NK-92 (cell line): ENCODE data around the gene KDSR.

Source experiments
- DNase-seq: peaks from one replicate; lab custom pipeline; 2025; ENCODE audit not compliant: unreplicated experiment; lab: John Stamatoyannopoulos, UW

Gene KDSR, protein sequence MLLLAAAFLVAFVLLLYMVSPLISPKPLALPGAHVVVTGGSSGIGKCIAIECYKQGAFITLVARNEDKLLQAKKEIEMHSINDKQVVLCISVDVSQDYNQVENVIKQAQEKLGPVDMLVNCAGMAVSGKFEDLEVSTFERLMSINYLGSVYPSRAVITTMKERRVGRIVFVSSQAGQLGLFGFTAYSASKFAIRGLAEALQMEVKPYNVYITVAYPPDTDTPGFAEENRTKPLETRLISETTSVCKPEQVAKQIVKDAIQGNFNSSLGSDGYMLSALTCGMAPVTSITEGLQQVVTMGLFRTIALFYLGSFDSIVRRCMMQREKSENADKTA

DNA sequence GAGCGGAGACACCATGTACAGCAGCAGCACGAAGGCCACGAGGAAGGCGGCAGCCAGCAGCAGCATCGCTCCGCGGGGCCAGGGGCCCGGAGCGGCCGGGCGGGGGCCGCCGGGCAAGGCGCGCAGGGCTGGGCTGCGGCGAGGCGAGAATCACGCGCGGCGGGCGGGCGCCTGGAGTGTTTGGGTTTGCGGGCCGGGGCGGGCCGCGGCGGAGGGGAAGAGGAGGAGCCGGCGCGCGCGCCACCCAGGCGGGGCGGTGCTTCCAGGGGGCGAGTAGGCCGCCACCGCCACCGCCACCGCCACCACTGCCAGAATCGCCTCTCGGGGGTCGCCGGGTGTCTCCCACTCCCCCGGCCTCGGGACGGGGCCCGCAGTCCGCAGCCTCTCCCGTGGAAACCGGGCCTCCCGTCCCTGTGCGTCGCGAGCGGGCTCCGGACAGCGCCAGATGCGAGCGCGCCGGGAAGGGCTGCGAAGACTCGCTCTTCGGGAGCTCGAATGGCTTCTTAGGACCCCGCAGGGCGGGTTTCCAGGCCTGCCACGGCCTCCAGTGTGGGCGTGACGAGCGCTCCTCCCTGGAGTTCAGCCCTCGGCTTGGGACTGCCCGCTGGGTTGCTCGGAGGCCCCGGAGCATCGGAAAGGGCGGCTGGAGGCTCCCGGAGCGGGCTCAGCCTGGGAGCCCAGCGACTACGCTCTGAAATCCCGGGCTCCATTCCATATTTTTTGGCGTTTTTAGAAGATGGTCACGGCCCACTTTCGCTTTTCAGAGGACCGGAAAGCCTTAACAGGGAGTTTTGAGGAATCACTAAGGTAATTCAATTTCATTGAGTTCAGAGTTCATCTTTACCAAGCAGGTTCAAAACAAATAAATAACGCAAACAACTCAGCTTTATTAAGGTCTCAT lies at the start of gene KDSR:
Gene KDSR (minus strand): TSS at position 154 of the 901 bp plus-strand sequence. CDS start 88 bp downstream, at position 66.
- DNase-seq, result no peak

GRCh38 chr18:63412953-63413352 lies 45.9 kb upstream of the KDSR start:
- DNase-seq, result no peak

DNA sequence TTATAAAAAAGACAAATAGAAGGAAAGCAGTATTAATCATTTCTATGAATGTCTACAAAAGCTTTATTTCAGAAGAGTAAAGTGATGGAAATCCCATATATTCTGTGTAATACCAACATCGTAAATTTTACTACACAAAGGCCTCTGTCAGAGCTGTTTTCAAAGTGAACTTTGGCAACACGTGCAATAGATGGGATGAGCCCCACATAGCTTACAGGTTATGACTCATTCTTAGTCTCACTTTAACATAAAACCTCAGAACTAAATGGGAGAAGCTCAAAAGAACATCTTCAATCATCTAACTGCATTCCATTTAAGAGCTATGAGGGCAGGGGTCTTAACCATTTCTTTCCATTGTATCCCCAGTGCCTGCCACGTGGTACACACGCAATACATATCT lies 43.8 kb upstream of the KDSR start:
- no peak for DNase-seq

GRCh38 chr18:63409301-63409700 lies 42.3 kb upstream of the KDSR start:
- DNase-seq, result no peak

DNA sequence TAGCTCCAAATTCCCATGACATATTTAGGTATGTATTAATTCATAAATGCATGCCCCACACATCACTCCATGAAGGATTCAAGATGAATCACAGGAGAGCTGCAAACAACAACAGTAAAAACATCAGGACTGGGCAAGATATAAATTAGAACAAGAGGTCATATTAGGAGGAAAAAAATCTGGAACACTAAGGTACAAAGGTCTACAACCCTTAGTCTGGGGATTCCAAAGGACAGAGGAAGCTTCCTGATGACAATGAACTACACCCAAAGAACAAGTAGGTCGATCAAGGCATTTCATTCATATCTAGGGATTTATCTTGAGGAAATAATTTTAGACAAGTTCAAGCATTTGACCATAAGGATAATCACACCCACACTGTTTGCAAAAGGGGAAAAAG lies 40.7 kb upstream of the KDSR start:
- DNase-seq, result no peak

- no peak for DNase-seq
These were observed 39.0 kb upstream of the KDSR start for GRCh38 chr18:63405986-63406385.

DNA sequence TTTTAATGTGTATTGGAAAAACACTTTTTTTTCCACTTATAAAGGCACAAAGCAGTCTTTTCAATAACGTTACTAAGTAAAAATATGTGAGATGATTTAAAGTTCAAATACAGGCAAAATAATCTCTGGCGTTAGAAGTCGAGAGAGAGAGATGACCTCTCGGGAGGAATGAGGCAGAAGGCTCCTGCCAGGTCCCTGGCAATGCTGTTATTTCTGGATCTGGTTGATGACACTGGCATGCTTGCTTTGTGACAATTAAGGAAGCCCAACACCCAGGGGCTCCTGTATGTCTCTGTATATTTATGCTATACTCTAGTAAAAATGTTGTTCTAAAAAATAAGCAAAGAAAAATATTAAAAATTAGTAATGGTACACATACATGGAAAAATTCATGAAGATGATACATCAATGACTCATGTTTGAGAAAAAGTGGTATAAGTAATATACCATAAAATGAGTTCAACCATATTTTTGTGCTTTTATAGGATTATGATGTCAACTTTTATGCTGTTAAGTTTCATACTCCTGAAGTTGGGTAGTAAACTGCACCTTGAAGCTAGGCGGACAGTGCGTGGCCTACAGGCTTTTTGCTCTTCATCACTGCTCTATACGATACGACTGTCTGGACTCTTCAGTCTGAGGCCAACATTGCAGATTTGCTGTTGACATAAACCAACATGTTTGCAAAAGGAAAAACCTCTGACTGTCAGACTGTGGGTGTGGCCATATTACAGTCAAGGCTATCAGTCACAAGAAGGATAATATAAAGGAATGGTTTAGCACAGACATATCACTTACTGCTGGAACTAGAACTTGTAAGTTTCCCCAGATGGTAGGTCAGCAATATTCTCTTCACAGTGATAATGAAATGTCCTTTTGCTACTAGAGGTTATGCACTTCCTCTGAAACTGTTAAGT lies 35.5 kb upstream of the KDSR start:
- DNase-seq, result no peak

DNA sequence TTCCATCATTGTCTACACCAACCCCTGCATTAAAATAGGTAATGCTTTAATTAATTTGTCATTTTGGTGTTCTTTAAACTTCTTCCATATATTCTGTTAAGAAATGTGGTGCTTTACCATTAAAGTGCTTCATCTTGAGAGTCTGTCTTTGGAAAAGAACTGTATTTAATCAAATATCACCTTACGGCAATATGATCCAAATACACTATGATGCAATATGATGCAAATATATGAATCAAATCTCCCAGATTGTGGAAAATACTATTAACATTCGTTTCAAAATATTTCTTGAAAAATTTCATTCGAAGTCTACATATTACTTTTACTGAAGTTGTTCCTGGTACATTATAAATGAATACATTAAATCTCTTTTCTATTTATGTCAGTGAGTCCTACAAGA lies 32.3 kb upstream of the KDSR start:
- no peak for DNase-seq

GRCh38 chr18:63397349-63397748 lies 30.3 kb upstream of the KDSR start:
- DNase-seq, result no peak

DNA sequence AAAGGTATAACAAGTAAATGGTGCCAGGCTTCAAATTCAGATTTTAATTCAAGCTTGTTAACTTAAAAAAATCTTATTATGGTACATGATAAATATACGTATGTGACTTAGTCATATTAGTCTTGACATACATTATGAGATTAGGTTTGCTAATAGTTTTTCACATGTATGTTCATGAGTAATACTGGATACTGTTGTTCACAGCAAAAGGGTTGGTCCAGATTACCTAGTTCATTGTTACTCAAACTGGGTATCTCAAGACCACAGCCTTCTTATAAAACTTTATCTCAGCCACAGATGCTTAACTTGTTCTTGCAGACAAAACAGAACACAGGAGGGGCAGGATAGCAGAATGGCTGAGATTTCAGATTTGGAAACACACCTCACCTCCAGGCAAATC lies 28.5 kb upstream of the KDSR start:
- no peak for DNase-seq

- DNase-seq, result no peak
These were observed 27.9 kb upstream of the KDSR start for GRCh38 chr18:63394954-63395353.

- DNase-seq, result no peak
These were observed 20.9 kb upstream of the KDSR start for GRCh38 chr18:63387861-63388260.

- no peak for DNase-seq
These were observed 15.8 kb upstream of the KDSR start for GRCh38 chr18:63382843-63383242.

DNA sequence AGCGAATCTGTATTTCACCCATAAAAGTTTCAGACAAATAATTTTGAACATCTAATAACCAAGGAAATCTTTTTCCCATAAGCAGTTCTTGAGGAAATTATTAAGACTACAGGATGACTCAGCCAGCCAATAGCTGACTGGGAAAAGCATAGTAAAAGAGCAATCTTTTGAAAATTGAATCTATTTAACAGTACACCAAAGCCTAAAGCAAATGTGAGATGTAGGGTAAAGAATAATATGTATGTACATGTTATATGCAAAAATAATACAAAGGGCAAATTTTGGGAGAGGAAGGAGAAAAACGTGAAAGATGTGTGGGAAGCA lies 12.6 kb upstream of the KDSR start:
- no peak for DNase-seq

- no peak for DNase-seq
These were observed 12.1 kb upstream of the KDSR start for GRCh38 chr18:63378919-63379638.

DNA sequence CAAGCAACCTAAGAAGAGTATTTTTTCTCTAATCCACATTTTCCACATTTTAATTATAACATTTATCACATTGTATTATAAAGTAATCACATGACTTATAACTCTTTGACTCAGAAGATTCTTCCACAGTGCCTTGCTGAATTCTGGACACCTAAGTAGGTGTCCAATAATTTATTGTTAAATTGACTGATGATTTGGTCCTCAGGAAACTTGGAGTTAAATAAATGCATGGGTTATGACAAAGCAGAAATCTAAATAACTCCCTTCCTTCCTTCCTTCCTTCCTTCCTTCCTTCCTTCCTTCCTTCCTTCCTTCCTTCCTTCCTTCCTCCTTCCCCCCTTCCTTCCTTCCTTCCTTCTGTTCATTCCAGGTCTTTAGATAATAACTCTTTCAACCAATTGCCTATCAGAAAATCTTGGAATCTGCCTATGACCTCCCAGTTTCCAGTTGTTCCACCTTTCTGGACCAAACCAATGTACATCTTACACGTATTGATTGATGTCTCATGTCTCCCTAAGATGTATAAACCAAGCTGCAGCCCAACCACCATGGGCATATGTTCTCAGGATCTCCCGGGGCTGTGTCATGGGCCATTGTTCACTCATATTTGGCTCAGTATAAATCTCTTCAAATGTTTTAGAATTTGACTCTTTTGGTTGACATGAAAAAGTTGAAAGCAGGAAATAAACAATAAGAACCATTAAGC lies 10.4 kb upstream of the KDSR start:
- DNase-seq, result no peak

DNA sequence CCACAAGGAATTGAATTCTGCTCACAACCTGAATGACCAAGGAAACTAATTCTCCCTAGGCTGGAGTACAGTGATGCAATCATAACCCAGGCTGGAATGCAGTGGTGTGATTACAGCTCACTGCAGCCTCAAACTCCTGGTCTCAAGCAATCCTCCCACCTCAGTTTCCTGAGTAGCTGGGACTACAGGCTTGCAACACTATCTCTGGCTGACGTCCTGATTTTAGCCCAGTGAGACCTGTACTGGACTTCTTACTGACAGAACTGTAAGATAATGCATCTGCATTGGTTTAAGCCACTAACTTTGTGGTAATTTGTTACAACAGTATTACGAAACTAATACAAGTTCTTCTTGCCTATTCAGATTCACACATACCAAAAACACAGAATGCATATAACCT lies 9.5 kb upstream of the KDSR start:
- no peak for DNase-seq

GRCh38 chr18:63374540-63374939 lies 7.5 kb upstream of the KDSR start:
- no peak for DNase-seq

- no peak for DNase-seq
These were observed 6.2 kb upstream of the KDSR start for GRCh38 chr18:63373161-63373560.

DNA sequence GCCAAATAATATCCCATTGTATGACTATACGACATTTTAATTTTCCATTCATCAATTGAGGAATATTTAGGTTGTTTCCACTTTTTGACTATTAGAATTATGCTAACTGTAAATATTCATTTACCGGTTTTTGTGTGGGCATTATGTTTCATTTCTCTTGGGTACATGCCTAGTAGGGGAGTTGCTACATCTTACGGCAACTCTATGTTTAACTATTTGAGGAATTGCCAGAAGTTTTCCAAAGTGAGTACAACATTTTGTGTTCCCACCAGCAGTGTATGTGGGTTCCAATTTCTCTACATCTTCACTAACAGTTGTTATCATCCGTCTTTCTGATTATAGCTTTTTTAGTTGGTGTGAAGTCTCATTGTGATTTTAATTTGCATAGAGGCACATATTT lies 1.6 kb upstream of the KDSR start:
- no peak for DNase-seq
